ENCODE results near the gene PTPN14. TPM values are rescaled to one million over a fixed set of nuclear protein-coding genes. Genes with fewer than 3 reads are reported as not detected.
"Not testable (repeated sequence)": the region's sequence is repeated elsewhere in the genome, so short reads cannot be mapped to it uniquely, and the experiment has no call there.

Gene PTPN14
- polyA plus RNA-seq, 4 donors: 34.1 to 39.7 (median 37.5) TPM

GRCh38 chr1:214513394-214513793 lies 38.0 kb downstream of the PTPN14 start:
- DNase-seq (ENCODE audit: low read depth in 4 of 4, low spot score in 3 of 4): no peak

DNA sequence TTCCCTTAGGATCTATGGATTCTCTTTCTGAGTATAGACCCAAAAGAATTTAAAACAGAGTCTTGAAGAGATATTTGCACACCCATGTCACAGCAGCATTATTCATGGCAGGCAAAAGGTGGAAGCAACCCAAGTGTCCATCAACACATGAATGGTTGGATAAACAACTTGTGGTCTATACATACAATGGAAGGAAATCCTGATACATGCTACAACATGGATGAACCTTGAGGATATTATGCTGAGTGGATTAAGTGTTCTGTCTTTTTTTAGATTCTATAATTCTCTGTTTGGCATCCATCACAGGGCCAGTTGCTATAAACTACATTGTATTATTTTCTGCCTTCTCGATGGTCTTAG lies 39.8 kb downstream of the PTPN14 start:
- DNase-seq (ENCODE audit: low read depth in 4 of 4, low spot score in 3 of 4): no peak

- DNase-seq (ENCODE audit: low read depth in 4 of 4, low spot score in 3 of 4): no peak
These were observed 40.3 kb downstream of the PTPN14 start for GRCh38 chr1:214510914-214511638.

DNA sequence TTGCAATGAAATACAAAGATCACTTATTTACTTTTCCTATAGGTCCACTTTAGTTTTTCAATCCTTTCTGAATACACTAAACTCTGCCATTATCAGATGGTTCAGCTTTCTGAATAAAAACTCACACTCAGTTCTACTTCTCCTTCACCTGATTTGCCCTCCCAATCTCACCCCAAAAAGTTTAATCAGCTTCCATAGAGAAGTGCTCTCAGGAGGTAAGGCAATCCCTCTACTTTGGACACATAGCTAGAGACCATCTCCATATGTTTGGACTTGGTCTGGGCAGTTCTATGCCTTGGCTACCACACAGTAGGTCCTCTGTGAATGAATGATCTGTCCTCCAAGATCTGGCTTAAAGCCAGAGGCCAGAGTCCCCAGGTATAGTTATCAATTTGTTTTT lies 40.9 kb downstream of the PTPN14 start:
- DNase-seq (ENCODE audit: low read depth in 4 of 4, low spot score in 3 of 4): no peak

DNA sequence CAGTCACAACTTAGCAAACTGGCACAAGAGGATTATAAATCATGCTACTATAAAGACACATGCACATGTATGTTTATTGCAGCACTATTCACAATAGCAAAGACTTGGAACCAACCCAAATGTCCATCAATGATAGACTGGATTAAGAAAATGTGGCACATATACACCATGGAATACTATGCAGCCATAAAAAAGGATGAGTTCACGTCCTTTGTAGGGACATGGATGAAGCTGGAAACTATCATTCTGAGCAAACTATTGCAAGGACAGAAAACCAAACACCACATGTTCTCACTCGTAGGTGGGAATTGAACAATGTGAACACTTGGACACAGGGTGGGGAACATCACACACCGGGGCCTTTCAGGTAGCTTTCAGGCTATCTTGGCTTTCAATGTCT lies 41.8 kb downstream of the PTPN14 start:
- not testable (repeated sequence) for DNase-seq (ENCODE audit: low read depth in 4 of 4, low spot score in 3 of 4)

- DNase-seq (ENCODE audit: low read depth in 4 of 4, low spot score in 3 of 4): no peak
These were observed 44.4 kb downstream of the PTPN14 start for GRCh38 chr1:214506972-214507431.

GRCh38 chr1:214505134-214505533 lies 46.3 kb downstream of the PTPN14 start:
- no peak for DNase-seq (ENCODE audit: low read depth in 4 of 4, low spot score in 3 of 4)

DNA sequence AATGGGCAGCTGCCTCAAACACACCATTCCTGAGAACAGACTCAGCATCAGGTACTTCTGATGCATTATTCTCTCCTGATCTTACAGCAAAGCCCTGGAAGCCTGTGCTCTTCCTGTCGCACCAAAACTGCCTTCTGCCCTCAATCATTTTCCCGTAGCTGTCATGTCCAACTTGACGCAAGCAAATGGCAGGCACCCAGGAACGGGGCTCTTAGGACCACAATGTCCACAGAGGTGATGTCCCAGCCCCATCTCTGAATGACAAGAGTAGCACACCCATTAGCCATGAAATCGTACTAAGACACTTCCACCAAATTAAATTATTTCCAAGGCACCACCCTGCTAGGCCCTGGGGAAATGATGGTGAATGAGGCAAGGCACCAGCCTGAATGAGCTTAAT lies 47.1 kb downstream of the PTPN14 start:
- DNase-seq (ENCODE audit: low read depth in 4 of 4, low spot score in 3 of 4): no peak

GRCh38 chr1:214503553-214503952 lies 47.8 kb downstream of the PTPN14 start:
- no peak for DNase-seq (ENCODE audit: low read depth in 4 of 4, low spot score in 3 of 4)

GRCh38 chr1:214500340-214501055 lies 50.9 kb downstream of the PTPN14 start:
- no peak for DNase-seq (ENCODE audit: low read depth in 4 of 4, low spot score in 3 of 4)

- DNase-seq (ENCODE audit: low read depth in 4 of 4, low spot score in 3 of 4): no peak
These were observed 51.7 kb downstream of the PTPN14 start for GRCh38 chr1:214499732-214500131.

- no peak for DNase-seq (ENCODE audit: low read depth in 4 of 4, low spot score in 3 of 4)
These were observed 53.4 kb downstream of the PTPN14 start for GRCh38 chr1:214498021-214498420.

DNA sequence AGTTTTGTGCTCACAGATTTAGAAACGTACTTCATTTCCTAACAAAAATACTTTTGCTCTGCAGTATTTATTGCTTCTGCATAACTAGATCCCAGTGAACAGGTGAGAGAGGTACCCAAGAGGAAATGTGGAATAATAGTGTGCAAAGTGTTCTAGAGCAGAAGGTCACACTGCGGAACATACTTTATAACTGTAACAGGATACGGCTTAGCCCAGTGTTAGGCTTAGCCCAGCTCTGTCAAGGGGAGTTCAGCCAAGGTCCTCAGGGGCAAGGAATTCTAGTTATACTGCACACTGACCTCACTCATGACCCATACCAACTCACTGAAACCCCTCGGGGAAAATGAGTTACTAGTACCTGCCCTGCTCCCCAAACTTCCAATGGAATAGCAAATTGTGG lies 55.3 kb downstream of the PTPN14 start:
- no peak for DNase-seq (ENCODE audit: low read depth in 4 of 4, low spot score in 3 of 4)

- no peak for DNase-seq (ENCODE audit: low read depth in 4 of 4, low spot score in 3 of 4)
These were observed 56.7 kb downstream of the PTPN14 start for GRCh38 chr1:214494706-214495105.

GRCh38 chr1:214494179-214494578 lies 57.2 kb downstream of the PTPN14 start:
- DNase-seq (ENCODE audit: low read depth in 4 of 4, low spot score in 3 of 4): not testable (repeated sequence)

DNA sequence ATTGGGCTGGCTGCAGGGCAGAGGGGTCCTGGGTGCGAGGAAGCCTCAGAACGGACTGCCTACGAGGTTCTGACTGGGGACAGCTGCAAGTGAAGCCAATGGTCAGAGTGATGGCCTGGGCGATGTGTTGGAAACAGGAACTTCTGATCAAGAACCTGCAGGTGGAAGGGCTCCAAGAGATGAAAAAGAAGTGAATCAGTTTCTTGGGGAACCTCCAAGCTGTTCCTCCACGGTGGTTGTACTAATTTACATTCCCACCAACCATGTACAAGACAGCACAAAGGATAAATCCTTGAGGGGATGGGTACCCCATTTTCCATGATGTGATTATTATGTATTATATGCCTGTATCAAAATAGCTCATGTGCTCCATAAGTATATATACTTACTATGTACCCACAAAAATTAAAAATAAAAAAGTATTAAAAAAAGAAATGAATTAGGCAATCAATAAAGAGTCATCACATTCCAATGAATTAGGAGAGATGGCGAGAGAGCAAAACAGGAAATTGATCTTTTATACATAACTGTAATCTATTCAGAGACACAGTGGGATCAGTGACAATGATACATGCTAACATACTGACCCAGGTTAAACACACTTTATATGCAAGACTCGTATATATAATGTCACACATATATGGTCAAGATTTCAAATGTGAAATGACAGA lies 58.1 kb downstream of the PTPN14 start:
- no peak for DNase-seq (ENCODE audit: low read depth in 4 of 4, low spot score in 3 of 4)

GRCh38 chr1:214492401-214493075 lies 58.9 kb downstream of the PTPN14 start:
- no peak for DNase-seq (ENCODE audit: low read depth in 4 of 4, low spot score in 3 of 4)

DNA sequence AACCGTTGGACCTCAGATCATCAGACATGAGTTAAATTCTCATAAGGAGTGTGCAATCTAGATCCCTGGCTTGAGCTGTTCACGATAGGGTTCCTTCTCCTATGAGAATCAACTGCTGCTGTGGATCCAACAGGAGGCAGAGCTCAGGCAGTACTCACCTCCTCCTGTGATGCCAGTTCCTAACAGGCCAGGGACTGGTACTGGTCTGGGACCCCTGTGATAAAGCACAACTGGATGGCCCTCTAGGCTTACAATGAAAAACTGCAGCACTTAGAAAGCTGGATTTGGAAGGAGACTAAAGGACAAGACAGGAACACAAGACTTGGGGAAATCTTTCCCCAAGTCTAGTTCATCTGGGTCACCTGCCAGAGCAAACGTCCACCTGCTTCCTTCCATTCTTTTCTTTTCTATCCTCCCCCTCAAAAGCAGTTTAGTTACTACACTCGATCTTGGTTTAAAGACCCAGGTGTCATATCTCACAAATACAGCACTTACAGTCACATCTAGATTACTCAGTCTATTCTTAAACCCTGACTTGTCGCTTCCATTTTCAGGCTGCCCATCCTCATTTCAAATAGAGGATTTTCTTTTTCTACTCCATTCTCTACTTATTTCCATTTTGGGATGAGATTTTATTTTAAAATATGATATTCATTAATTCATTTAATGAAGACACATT lies 59.8 kb downstream of the PTPN14 start:
- no peak for DNase-seq (ENCODE audit: low read depth in 4 of 4, low spot score in 3 of 4)

DNA sequence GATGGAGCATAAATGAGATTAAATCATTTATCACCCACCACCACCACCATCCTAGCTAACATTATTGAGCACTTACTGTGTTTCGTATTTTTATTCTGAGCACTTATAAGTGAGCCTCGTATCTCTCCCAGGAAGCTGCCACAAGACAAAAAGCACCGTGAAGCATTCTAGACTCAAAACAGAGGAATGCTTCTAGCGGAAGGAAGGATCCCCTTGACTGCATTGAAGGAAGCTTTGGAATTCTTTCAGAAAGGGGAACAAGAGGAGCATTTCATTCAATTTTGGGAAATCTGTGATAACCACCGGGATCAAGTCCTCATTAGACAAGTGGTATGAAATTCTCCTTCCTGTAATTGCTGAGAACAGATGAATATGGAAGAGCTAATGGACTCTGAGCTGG lies 66.3 kb downstream of the PTPN14 start:
- no peak for DNase-seq (ENCODE audit: low read depth in 4 of 4, low spot score in 3 of 4)

DNA sequence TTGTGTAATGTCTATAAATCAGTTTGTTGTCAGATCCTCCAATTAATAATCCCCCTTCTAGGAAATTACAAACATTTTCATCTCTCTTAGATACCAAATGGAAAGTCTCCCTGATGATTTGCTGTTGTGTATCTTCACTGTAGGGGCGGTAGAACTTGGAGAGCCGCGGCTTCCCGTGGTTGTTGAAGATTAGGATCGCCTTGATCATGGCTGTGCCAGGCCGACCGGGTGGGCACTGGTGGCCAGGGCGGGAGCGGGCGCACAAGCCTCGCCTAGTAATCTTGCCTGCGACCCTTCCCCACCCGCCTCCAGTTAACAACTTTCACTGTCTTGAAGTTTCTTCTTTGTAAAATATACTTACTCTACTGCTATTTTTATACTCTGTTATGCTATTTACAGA lies 68.2 kb downstream of the PTPN14 start:
- DNase-seq (ENCODE audit: low read depth in 4 of 4, low spot score in 3 of 4): not testable (repeated sequence)
